DOHH2 (cell line): ENCODE measurements around the gene ZNF605.

Source experiments
- EZH2phosphoT487 ChIP-seq: fragments of 200-600 bp; sonication (generic); IDR thresholded peaks from 2 replicates; pipeline ENCODE4 v1.6.1; 2017; ENCODE audit warnings: borderline replicate concordance, mild to moderate bottlenecking, antibody characterized with exemption, low read length, moderate library complexity, mixed read lengths
- TF ChIP-seq, protein P1 (sequence below): fragments of 200-600 bp; sonication (generic); IDR thresholded peaks from one replicate; pipeline ENCODE4 v1.5.1; 2014; ENCODE audit warnings: antibody characterized with exemption, mild to moderate bottlenecking, low read depth, low read length; ENCODE audit not compliant: poor library complexity, severe bottlenecking

DNA sequence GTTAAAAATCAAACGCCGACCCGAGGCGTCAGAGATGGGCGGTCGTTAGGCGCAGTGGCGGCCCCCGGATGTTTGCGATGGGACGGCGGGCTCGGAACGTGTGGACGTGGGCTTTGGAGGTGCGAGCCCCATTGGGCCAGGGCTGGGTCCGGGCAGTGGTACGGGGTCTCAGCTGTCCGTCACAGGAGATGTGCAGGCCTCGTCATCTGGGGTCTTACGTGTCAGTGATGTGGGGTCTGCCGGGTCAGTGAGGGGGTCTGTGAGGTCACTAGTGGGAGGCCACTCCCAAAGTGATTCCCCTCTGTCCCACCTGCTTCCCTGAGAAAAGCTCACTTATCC is 47.1 kb downstream of the ZNF605 start:
- TF ChIP-seq, protein P1, sequence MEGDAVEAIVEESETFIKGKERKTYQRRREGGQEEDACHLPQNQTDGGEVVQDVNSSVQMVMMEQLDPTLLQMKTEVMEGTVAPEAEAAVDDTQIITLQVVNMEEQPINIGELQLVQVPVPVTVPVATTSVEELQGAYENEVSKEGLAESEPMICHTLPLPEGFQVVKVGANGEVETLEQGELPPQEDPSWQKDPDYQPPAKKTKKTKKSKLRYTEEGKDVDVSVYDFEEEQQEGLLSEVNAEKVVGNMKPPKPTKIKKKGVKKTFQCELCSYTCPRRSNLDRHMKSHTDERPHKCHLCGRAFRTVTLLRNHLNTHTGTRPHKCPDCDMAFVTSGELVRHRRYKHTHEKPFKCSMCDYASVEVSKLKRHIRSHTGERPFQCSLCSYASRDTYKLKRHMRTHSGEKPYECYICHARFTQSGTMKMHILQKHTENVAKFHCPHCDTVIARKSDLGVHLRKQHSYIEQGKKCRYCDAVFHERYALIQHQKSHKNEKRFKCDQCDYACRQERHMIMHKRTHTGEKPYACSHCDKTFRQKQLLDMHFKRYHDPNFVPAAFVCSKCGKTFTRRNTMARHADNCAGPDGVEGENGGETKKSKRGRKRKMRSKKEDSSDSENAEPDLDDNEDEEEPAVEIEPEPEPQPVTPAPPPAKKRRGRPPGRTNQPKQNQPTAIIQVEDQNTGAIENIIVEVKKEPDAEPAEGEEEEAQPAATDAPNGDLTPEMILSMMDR, result no peak
- no peak for TF ChIP-seq EZH2phosphoT487
